Occipital lobe (tissue), 2 donors: ENCODE results near the gene MAGI1. TPM values are rescaled to one million over a fixed set of nuclear protein-coding genes. Genes with fewer than 3 reads are reported as not detected.
"Not testable (repeated sequence)": the region's sequence is repeated elsewhere in the genome, so short reads cannot be mapped to it uniquely, and the experiment has no call there.

Experiments used
- DNase-seq: peaks from one replicate; lab custom pipeline; 2025; lab: John Stamatoyannopoulos, UW
- total RNA-seq: library from RNA; depleted of rRNA; stranded (reverse); fragments of >200 nt; gene quantifications from one replicate; pipeline ENCODE4 v1.2.3, GENCODE V29; 2014

Gene MAGI1
- total RNA-seq, 1 donor from 2014 or later, result 49.4 TPM

DNA sequence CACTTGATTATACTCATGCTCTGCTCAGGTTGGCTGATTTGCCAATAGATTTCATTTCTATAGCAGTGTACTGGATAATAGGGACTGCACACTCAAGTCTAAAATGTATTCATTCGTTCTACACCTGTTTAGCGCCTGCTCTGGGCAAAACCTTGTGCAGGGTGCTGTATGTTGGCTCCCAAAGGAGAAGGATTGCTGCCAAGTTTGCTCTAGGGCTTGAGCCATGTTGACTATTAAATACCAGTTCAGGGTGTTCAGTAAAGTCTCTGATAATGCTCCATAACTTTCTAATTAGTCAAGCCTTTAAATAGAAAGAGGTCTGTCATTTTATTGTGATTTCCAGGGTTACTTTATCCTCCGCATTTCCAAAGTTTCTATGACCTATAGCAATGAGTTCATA, 470.2 kb downstream of the MAGI1 start:
- no peak for DNase-seq

- DNase-seq, result not testable (repeated sequence)
Observed at GRCh38 chr3:65565744-65566143, 473.0 kb downstream of the MAGI1 start.

- no peak for DNase-seq
Observed at GRCh38 chr3:65564483-65564882, 474.2 kb downstream of the MAGI1 start.

DNA sequence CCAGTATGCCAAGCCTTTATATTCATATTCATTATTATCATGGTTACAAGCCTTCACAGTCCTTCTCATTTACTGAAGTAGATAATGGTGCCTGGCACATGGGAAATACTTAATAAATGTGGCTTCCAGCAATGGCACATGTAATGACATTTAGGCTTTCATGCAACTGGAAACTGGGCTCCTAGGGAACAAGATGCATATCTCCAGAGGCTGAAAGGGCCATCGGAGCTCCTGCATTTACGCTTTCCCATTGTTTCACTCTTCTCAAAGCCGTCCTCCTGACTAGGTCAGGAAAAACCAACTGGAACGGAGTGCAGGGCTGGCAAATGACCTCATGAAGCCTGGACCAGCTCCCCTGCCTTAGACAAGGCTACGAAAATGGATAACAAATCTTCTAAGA, 474.9 kb downstream of the MAGI1 start:
- DNase-seq, result no peak

DNA sequence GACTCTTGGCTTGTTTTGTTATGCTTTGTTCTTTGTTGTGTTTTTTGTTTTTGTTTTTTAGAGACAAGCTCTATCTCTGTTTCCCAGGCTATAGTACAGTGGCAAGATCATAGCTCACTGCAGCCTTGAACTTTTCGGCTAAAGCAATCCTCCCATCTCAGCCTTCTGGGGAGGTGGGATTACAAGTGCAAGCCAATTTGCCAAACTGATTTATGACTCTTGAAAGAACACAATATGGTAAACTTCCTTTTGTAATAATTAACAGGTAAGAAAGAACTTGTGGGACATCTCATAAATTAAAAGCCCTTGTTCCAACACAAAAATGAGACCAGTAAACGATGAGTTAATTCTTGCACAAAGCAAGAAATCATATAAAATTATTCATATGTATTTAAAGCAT, 476.3 kb downstream of the MAGI1 start:
- DNase-seq, result no peak

DNA sequence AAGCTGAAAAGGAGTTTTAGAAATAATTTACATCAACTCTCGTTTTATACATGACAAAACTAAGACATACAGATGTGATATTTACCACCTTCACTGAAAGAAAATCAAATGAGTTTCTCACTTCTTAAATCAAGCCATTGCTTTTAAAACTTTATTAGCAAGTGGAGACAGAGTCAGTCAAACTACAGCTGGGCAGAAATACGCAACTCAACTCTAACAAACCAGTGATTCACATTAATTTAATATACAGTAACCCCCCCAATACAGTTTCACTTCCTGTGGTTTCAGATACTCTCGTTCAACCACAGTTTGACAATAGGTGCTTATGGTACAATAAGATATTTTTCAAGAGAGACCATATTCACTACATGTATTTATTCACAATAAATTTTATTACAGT, 477.1 kb downstream of the MAGI1 start:
- no peak for DNase-seq

DNA sequence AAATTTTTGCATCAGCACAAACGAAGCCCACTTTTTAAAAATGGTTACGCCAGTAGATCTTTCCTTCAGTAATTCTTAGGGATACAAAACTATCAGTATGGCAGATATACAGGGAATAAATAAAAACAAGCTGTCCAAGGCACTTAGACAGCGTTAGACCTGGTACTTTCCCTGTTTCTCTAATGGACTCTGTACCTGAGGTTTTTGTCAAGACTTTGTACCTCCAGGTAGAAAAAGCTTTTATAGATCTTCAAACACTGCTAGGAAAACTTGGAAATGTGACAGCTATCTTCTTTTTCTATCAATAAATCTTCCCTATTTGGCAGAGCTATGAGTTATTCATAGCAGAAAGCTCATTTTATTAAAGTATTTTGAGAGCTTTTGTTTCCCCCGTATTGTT, 477.8 kb downstream of the MAGI1 start:
- no peak for DNase-seq

- no peak for DNase-seq
Observed at GRCh38 chr3:65560133-65560532, 478.6 kb downstream of the MAGI1 start.

DNA sequence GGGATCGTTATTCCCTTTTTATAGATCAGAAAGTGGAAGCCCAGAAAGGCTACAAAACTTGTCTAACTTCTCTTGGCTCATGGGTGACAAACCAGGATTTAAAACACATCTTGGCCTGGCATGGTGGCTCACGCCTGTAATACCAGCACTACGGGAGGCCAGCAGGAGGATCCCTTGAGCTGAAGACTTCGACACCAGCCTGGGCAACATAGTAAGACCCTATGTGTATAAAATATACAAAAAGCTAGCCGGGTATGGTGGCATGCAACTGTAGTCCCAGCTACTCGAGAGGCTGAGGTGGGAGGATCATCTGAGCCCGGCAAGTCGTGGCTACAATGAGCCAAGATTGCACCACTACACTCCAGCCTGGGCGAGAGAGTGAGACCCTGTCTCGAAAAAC, 479.1 kb downstream of the MAGI1 start:
- no peak for DNase-seq

DNA sequence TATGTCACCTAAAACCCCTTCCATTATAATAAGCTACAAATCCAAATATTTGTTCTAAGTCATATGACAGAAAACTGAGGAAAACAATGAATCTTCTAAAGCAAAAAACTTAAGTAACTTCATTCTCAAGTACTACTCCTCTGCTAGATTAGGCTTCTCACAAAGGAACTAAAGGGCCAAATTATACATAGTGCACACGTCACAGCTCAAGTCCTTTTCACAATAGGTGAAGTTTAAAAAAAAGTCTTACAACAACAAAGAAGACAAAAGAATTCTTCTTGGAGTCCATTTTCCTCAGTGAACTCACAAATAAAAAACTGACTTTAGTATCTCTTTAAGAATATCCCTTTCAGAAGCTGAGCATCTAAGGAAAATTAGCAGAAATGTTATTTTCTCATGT, 479.9 kb downstream of the MAGI1 start:
- DNase-seq, result no peak

- no peak for DNase-seq
Observed at GRCh38 chr3:65557899-65558564, 480.7 kb downstream of the MAGI1 start.

GRCh38 chr3:65556934-65557577, 481.7 kb downstream of the MAGI1 start:
- DNase-seq, result no peak

GRCh38 chr3:65552434-65552833, 486.3 kb downstream of the MAGI1 start:
- DNase-seq, result no peak

GRCh38 chr3:65551945-65552344, 486.8 kb downstream of the MAGI1 start:
- DNase-seq, result no peak

DNA sequence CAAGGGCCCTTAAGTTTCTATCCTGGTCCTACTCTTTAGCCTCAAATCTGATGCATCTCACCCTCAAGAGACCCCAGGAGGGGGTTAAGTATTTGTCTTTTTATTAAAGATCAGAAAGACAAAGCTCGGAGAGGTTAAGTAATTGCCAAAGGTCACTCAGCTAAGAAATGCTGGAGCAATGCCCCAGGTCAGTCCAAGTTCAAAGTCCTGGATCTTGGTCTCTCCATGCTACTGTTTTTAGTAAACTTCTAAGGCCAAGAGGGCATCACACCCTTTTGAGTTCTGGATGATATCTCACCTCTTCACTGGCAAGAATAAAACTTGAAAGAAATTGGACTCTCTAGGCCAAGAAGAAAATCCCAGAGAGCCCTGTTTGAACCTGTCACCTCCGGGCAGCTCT, 488.6 kb downstream of the MAGI1 start:
- DNase-seq, result no peak

GRCh38 chr3:65549626-65549959, 489.1 kb downstream of the MAGI1 start:
- DNase-seq, result no peak

DNA sequence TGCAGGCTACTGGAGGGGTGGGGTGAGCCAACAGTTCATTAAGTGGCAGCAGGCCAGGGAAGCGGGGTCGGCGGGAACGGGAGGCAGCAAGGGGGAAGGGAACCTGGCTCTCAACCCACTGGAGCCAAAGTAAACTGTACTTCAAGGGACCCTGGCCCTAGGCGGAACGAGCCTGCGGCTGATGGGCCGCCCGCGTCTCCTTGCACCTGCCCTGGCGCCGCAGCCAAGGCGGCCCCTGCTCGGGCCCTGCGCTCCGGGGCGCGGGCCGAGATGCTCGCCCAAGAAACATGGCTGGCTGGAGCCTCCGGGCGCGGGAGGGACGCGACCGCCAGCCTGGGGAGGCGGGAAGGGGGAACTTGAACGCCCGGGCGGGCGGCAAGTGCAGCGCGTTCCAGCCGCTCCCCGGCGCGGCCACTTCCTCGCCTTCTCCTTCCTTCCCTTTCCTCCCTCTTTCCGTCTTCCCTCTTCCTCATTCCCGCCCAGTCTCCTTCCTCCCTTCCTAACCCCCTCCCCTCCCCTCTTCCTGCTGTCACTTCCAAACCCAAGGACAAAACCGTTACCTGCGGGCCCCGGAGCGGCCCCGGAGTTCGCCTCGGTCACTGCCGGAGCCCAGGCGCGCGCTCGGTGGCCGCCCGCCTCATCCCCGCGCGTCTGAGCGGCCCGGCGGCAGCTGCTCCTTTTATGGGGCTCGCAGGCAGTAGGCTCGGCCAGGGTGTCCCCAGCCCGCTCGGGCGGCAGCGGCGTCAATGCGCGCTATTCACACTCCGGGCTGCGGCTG, 489.7 kb downstream of the MAGI1 start:
- peak; percentile 23 for DNase-seq

DNA sequence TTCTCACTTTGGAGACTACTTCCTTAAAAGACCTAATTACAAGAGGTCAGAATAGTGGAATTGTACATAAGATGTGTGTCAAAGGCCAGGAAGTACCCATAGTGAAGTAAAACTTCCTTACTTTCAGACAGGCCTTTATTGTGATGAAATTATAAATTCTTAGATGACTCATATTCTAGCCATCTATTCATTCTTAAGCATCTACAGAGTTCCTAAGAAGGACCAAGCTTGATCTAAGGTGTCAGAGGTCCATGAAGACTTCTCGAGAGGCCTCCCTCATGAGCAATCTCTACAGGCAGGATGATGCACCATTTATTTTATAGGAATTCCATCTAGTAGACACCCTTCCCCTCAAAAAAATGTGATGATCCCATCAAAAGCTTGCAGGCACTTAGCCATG, 493.3 kb downstream of the MAGI1 start:
- no peak for DNase-seq

GRCh38 chr3:65543391-65543790, 495.3 kb downstream of the MAGI1 start:
- DNase-seq, result not testable (repeated sequence)

DNA sequence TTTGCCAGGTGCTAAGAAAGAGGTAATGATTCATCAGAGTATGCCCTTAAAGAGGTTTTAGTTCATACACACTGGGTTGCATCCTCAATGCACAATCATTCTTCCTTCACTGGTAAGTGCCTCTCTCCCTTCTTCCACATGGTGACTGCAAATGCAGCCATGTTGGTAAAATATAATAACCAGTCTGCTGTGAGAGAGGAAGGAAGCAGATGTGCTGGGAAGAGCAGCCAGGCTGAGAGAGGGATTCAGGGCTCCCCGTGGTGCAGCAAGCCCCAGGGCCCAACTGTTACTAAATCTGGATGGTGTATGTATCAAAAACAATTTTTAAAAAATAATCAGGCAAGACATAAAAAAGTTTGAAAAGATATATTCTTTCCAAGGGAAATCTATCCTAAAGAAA, 498.1 kb downstream of the MAGI1 start:
- DNase-seq, result no peak

- no peak for DNase-seq
Observed at GRCh38 chr3:65539616-65540015, 499.1 kb downstream of the MAGI1 start.

DNA sequence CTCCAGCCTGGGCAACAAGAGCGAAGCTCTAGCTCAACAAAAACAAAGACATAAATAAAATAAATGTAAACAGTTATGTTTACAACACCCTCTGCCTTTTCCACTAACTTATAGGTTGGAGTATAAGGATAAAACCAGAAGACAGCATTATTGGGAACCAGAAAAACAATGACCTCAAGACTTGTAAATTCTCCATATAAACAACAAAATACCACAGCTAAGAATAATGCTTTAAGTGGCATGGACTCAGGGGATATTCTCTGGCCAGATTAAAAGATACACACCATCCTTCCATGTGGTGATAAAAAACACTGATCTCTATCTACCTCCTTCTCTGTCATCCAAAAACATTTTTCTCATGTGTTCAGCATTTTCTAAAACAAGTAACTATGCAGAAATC, 500.6 kb downstream of the MAGI1 start:
- DNase-seq, result no peak

DNA sequence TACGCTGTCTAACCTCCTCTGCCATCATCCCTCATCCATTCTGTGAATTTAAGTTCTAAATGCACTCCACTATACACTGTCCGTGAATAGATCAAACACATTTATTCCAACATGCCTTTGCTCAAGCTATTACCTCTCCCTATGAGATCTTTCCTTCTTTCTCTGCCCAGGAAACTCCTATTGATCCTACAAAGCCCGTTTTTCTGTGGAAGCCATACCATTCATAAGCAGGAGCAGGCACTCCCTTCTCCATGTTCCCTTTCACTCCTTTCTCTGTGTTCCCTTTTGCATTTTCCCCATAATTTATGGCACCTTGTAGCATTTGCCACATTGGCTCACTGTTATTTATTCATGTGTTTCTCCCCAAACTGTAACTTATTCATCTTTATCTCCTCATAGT, 501.6 kb downstream of the MAGI1 start:
- DNase-seq, result no peak
